Adipocyte (in vitro differentiated cells): ENCODE results near the gene BACH2.

Experiments used
- DNase-seq: peaks from one replicate; pipeline ENCODE4 v3.0.0-alpha.2; 2015; ENCODE audit warnings: low read depth
- H3K27me3 ChIP-seq: replicated peaks from 2 replicates; pipeline ENCODE4 v1.7.0; 2013; ENCODE audit warnings: mild to moderate bottlenecking, low read length, moderate library complexity; ENCODE audit not compliant: control insufficient read depth, insufficient read depth
- H3K36me3 ChIP-seq: 2 replicates; pipeline ENCODE4 v1.7.0; 2013; ENCODE audit warnings: low read length, mild to moderate bottlenecking, moderate library complexity; ENCODE audit not compliant: control insufficient read depth, insufficient read depth, severe bottlenecking
- H3K4me1 ChIP-seq: 2 replicates; pipeline ENCODE4 v1.7.0; 2013; ENCODE audit warnings: mild to moderate bottlenecking, low read length, moderate library complexity; ENCODE audit not compliant: control insufficient read depth, insufficient read depth
- H3K4me3 ChIP-seq: 2 replicates; pipeline ENCODE4 v1.7.0; 2013; ENCODE audit warnings: mild to moderate bottlenecking, low read length, moderate library complexity
- H3K9ac ChIP-seq: 2 replicates; pipeline ENCODE4 v1.7.0; 2013; ENCODE audit warnings: mild to moderate bottlenecking, low read length, moderate library complexity
- H3K9me3 ChIP-seq: 2 replicates; pipeline ENCODE4 v1.7.0; 2013; ENCODE audit warnings: mild to moderate bottlenecking, low read length, moderate library complexity; ENCODE audit not compliant: control insufficient read depth

Gene BACH2

GRCh38 chr6:90025523-90026061 is 271.1 kb downstream of the BACH2 start:
- Histone ChIP-seq H3K4me1 (peaks cover 22% of the 10 kb centered on the region), H3K4me3 (peak overlapping the region; percentile 55), H3K36me3 (no peaks in the 10 kb centered on the region), H3K9ac (peak overlapping the region; percentile 30), H3K27me3 (no peaks in the 10 kb centered on the region), H3K9me3 (no peaks in the 10 kb centered on the region)
- DNase-seq: peak; percentile 73

DNA sequence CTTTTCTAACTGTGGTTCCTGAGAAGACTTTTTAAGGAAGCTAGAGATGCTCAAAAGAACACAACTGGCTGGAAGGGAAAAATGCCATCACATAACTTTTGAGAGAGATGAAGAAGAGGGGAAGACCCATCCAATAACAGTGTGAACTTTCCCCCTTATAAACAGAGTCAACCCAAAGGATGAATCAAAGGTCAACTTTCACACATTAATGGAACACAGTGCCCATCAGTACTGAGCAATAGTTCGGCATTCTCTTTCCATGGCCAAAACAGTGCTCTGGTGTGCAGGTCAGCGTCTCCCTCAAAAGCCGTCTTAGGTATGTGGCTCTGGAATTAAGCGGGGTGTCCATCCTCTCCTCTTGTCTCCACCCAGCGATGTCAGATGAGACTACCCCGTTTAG is 272.0 kb downstream of the BACH2 start:
- no peak overlapping the region for H3K9ac ChIP-seq
- H3K36me3 ChIP-seq: no peaks in the 10 kb centered on the region
- no peak overlapping the region for H3K4me3 ChIP-seq

DNA sequence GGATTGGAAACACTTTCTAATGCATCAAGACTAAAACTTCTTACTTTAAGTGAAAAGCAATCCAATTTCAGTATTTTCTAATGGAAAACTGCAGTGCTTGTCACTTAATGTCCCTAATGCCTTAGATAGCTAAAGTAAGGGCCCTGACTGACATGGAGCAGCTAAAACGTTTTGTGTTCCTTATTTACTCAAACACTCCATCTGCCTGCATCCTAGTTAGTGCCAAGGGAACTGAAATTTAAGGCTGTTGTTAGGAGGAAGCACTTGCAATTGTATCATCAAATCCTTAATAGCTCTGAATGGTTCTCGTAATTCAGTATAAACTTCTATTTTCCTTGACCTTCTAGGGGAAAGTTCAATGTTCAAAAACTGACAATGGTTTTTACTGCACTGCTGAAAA is 274.9 kb downstream of the BACH2 start:
- no peak for DNase-seq
- H3K36me3 ChIP-seq: no peaks in the 10 kb centered on the region
- no peaks in the 10 kb centered on the region for H3K27me3 ChIP-seq
- H3K9ac ChIP-seq: no peak overlapping the region
- peaks cover 22% of the 10 kb centered on the region for H3K4me1 ChIP-seq
- no peak overlapping the region for H3K4me3 ChIP-seq
- no peaks in the 10 kb centered on the region for H3K9me3 ChIP-seq

More for the DNA sequence above, 272.0 kb downstream of the BACH2 start:
- DNase-seq: no peak
- H3K27me3 ChIP-seq: no peaks in the 10 kb centered on the region
- peaks cover 22% of the 10 kb centered on the region for H3K4me1 ChIP-seq
- no peaks in the 10 kb centered on the region for H3K9me3 ChIP-seq

DNA sequence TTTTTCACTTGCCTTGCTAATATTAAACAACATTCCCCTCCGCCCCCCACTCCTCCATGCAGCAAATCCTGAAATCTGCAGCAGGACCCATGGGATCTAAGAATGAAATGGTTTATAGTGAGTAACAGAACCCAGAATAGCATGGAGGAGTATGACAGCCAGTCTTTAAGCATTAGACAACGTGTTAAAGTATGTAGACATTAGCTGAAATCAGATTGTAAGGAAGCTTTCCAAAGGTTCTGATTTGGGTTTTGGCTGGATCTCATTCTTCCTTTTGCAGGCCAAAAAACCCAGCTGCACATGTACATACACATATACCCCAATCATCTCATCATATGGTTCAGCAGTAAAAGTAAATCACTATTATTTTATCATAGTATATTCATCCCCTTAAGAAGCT is 275.9 kb downstream of the BACH2 start:
- DNase-seq: no peak
- Histone ChIP-seq H3K9ac (no peak overlapping the region), H3K9me3 (no peaks in the 10 kb centered on the region), H3K27me3 (no peaks in the 10 kb centered on the region), H3K4me3 (no peak overlapping the region), H3K4me1 (peaks cover 14% of the 10 kb centered on the region), H3K36me3 (no peaks in the 10 kb centered on the region)

GRCh38 chr6:90019216-90019615 is 277.4 kb downstream of the BACH2 start:
- Histone ChIP-seq H3K36me3 (no peaks in the 10 kb centered on the region), H3K9ac (no peak overlapping the region), H3K9me3 (no peaks in the 10 kb centered on the region), H3K4me1 (no peaks in the 10 kb centered on the region), H3K4me3 (no peak overlapping the region), H3K27me3 (no peaks in the 10 kb centered on the region)
- no peak for DNase-seq

GRCh38 chr6:90015883-90016282 is 280.8 kb downstream of the BACH2 start:
- Histone ChIP-seq H3K9ac (no peak overlapping the region), H3K27me3 (no peaks in the 10 kb centered on the region), H3K9me3 (no peaks in the 10 kb centered on the region), H3K4me1 (no peaks in the 10 kb centered on the region), H3K36me3 (no peaks in the 10 kb centered on the region), H3K4me3 (no peak overlapping the region)
- no peak for DNase-seq

- DNase-seq: peak; percentile 16
- Histone ChIP-seq H3K9ac (no peak overlapping the region), H3K27me3 (no peaks in the 10 kb centered on the region), H3K4me1 (peaks cover 27% of the 10 kb centered on the region), H3K4me3 (no peak overlapping the region), H3K9me3 (no peaks in the 10 kb centered on the region), H3K36me3 (no peaks in the 10 kb centered on the region)
These were observed 287.6 kb downstream of the BACH2 start for GRCh38 chr6:90008908-90009501.

DNA sequence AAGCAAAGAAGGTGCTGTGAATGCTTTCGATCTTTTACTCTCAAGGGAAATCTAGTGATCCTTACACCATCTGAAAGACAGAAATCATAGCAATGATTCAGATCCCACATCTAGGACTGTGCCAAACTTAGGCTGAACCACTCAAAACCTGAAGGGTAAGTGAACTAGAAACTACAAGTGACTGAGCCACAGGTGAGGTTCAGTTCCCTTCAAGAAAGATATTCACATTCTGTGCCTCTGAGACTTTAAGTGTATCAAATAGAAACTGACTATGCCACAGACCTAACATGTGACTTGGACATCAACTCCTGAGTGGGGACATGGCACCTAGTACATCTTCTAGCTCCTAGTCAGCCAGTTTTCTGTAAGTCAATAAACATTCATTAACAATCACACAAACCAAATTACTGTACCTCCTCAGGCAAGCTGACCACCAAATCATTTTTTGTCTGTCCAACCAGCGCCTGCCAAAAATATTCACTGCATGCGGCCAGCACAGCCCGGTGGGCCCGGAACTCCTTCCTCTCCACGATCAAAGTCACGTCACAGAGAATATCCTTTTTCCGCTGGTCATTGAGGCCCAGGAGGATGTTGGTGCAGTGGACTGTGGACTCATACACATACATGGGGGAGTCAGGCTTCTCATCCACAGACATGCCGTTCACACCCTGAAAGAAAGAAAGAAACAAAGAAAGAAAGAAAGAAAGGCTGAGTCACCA is 288.3 kb downstream of the BACH2 start:
- Histone ChIP-seq H3K9me3 (no peaks in the 10 kb centered on the region), H3K9ac (no peak overlapping the region), H3K27me3 (no peaks in the 10 kb centered on the region), H3K36me3 (no peaks in the 10 kb centered on the region), H3K4me1 (peaks cover 34% of the 10 kb centered on the region), H3K4me3 (no peak overlapping the region)
- no peak for DNase-seq

DNA sequence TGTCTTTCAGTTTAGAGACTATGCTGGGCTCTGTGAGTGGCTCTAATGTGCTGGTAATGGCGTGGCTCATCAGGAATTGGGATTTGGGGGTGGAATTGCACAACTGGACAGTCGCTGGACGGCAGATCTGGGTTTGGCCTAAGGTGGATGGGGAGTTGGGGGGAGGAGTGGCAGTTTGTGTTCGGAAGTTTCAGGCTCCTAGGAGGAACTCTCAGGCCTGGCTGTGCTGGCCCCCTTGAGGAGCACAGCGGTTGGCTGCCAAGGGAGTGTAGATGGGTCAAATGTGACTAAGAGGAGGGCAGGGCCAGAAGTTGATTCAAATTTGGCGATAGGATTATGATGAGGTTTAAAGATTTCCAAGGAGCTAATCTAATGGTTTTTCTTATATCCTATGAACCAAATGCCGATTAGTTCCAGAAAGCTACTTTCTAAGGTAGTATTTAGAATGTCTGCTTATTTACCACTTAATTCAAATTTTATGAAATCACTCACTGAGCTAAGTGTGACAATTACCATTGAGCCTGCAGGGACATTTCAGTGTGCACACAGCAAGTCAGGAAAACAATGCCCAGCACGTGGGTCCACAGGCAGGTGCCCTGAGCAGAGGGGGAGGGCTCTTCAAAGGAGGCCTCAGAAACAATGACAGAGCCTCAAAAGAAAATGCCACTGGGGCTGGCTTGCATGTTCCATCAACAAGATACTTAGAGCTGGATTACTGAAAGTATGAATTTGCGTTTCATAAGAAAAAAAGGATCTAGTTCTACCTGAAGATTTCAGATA is 291.4 kb downstream of the BACH2 start:
- no peaks in the 10 kb centered on the region for H3K36me3 ChIP-seq
- no peaks in the 10 kb centered on the region for H3K27me3 ChIP-seq
- H3K9ac ChIP-seq: peak overlapping the region; percentile 52
- DNase-seq: no peak
- H3K9me3 ChIP-seq: no peaks in the 10 kb centered on the region
- H3K4me1 ChIP-seq: peaks cover 36% of the 10 kb centered on the region
- peak overlapping the region; percentile 48 for H3K4me3 ChIP-seq

- Histone ChIP-seq H3K27me3 (no peaks in the 10 kb centered on the region), H3K9ac (peak overlapping the region; percentile 52), H3K4me3 (peak overlapping the region; percentile 48), H3K9me3 (no peaks in the 10 kb centered on the region), H3K4me1 (peaks cover 43% of the 10 kb centered on the region), H3K36me3 (no peaks in the 10 kb centered on the region)
- DNase-seq: no peak
These were observed 292.1 kb downstream of the BACH2 start for GRCh38 chr6:90004511-90004910.

DNA sequence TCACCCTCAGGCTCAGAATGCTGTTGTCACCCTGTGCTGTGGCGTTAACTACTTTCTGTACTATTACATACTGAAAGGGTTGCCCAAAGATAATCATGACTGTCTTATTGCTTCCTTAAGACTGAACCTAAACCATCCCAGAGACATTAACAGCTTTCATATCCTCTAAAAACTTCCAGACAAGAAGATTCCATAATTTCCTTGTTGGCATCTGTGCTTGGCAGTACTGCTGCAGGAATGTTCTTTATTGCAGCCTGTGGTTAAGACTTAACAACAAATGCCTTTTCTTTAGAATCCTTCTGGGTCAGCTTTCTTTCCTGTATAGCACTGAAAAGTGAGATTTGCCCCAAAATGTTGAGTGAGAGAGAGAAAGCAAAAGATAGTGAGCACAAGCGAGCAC is 292.7 kb downstream of the BACH2 start:
- H3K9ac ChIP-seq: no peak overlapping the region
- no peaks in the 10 kb centered on the region for H3K27me3 ChIP-seq
- peak overlapping the region; percentile 48 for H3K4me3 ChIP-seq
- H3K4me1 ChIP-seq: peaks cover 43% of the 10 kb centered on the region
- DNase-seq: peak; percentile 24
- no peaks in the 10 kb centered on the region for H3K9me3 ChIP-seq
- no peaks in the 10 kb centered on the region for H3K36me3 ChIP-seq
